Measurements from ENCODE around the gene EPHA6. TPM values are rescaled to one million over a fixed set of nuclear protein-coding genes. Genes with fewer than 3 reads are reported as not detected.

EPHA6 gene
- total RNA-seq, 1 experiment from 2014 or later, result 1.2 TPM

DNA sequence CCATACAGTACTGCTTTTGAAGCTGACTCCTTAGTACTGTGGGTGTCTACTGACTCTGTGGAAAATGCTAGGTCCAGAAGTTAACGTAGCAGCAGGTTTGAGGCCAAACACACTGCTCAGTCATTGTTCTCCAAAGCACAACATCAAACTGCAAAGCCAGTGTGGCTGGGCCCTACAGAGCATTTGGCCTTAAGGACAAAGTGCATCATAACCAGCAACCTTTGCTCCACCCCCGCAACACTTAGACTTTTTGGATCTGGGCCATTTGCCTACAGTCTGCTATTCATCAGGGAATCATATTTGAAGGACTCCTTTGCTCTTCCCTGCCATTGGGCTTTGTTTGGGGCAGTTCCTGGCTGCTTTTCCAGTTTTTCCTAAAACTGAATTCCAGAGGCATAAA, 907.1 kb downstream of the EPHA6 start:
- BruUV-seq (replicated peaks), result no TSS peak
- POLR2A ChIA-PET (ENCODE audit: unreplicated experiment), result no interaction called here
- CTCF ChIA-PET, result no interaction called here

DNA sequence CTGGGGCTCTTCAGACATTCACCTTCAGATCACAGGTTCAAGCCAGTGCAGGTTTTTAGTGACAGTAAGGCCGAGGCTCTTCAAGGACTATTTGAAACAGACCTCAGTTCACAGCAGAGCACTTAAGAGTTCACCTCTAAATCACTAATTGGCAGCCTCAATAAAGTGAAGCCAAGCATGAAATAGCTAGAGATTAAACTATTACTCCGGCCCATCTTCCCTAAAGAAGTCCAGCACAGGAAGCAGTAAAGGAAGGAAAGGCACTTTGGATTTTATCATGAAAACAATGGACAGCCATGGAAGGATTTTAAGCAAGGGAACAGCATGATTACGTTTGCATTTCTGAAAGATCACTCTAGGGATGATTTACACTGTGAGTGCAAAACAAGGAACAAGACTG, 922.5 kb downstream of the EPHA6 start:
- DNase-seq, result no peak
- Histone ChIP-seq H2AFZ (0 out of 2 replicates have a peak overlapping the region, but pooled peaks have one; percentile 37), H3K9me2 (ENCODE audit: insufficient read depth) (no peaks in the 10 kb centered on the region), H3F3A (ENCODE audit: insufficient read depth, low read depth) (no peaks in the 10 kb centered on the region), H3K36me3 (ENCODE audit: low read depth) (no peaks in the 10 kb centered on the region), H3K27ac (no peak overlapping the region), H3K27me3 (ENCODE audit: insufficient read depth, low read depth) (no peaks in the 10 kb centered on the region), H3K9me3 (ENCODE audit: insufficient read depth, low read depth) (no peaks in the 10 kb centered on the region), H3K4me1 (replicated peaks; ENCODE audit: insufficient read depth) (no peaks in the 10 kb centered on the region), H3K4me3 (no peak overlapping the region), H4K20me1 (ENCODE audit: insufficient read depth) (no peaks in the 10 kb centered on the region), H3K4me2 (no peak overlapping the region), H3K79me2 (ENCODE audit: low read depth) (no peaks in the 10 kb centered on the region)
- ChIA-PET POLR2A (ENCODE audit: unreplicated experiment) (no interaction called here), CTCF (no interaction called here)
- intact Hi-C loops (cut with micrococcal nuclease; ENCODE audit: unreplicated experiment), result no loop called here
- TF ChIP-seq, protein P1, sequence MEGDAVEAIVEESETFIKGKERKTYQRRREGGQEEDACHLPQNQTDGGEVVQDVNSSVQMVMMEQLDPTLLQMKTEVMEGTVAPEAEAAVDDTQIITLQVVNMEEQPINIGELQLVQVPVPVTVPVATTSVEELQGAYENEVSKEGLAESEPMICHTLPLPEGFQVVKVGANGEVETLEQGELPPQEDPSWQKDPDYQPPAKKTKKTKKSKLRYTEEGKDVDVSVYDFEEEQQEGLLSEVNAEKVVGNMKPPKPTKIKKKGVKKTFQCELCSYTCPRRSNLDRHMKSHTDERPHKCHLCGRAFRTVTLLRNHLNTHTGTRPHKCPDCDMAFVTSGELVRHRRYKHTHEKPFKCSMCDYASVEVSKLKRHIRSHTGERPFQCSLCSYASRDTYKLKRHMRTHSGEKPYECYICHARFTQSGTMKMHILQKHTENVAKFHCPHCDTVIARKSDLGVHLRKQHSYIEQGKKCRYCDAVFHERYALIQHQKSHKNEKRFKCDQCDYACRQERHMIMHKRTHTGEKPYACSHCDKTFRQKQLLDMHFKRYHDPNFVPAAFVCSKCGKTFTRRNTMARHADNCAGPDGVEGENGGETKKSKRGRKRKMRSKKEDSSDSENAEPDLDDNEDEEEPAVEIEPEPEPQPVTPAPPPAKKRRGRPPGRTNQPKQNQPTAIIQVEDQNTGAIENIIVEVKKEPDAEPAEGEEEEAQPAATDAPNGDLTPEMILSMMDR (conservative IDR thresholded peaks at IDR 0.05), result no peak
- no peak for TF ChIP-seq EZH2 (IDR thresholded peaks at IDR 0.05; ENCODE audit: low read depth)
- BruUV-seq (replicated peaks), result no TSS peak

More for the DNA sequence above, 907.1 kb downstream of the EPHA6 start:
- no peak overlapping the region for H3K4me3 ChIP-seq
- no peaks in the 10 kb centered on the region for H3K4me1 ChIP-seq (replicated peaks; ENCODE audit: insufficient read depth)
- TF ChIP-seq EZH2 (IDR thresholded peaks at IDR 0.05; ENCODE audit: low read depth), result no peak
- TF ChIP-seq, protein P1 (conservative IDR thresholded peaks at IDR 0.05), result no peak
- no peak overlapping the region for H3K27ac ChIP-seq
- H3K27me3 ChIP-seq (ENCODE audit: insufficient read depth, low read depth), result no peaks in the 10 kb centered on the region
- no peaks in the 10 kb centered on the region for H3K9me3 ChIP-seq (ENCODE audit: insufficient read depth, low read depth)
- no peaks in the 10 kb centered on the region for H4K20me1 ChIP-seq (ENCODE audit: insufficient read depth)
- H3K9me2 ChIP-seq (ENCODE audit: insufficient read depth), result no peaks in the 10 kb centered on the region
- no peaks in the 10 kb centered on the region for H3K79me2 ChIP-seq (ENCODE audit: low read depth)
- no peak for DNase-seq
- no peaks in the 10 kb centered on the region for H3F3A ChIP-seq (ENCODE audit: insufficient read depth, low read depth)
- no peak overlapping the region for H3K4me2 ChIP-seq
- intact Hi-C loops (cut with micrococcal nuclease; ENCODE audit: unreplicated experiment), result no loop called here
- no peaks in the 10 kb centered on the region for H3K36me3 ChIP-seq (ENCODE audit: low read depth)
- H2AFZ ChIP-seq, result no peak overlapping the region

DNA sequence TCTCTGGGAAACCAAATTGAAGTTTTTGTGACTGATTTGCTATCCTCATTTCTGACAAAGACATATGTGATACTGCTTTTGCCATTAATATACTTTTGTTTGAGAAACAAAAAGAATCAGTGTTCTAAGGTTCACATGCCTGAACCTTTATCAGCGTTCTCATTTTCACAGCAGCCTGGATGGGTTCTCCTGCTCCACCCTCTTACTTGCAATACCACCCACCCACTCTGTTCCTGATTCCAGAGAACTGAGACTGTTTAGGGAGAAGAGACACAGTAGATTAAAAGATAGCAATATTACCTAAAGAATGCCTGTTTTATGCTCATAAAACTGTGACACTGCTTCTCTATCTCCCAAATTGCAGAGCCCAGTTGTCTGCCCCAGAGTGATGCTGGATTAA, 924.4 kb downstream of the EPHA6 start:
- H3F3A ChIP-seq (ENCODE audit: insufficient read depth, low read depth), result no peaks in the 10 kb centered on the region
- H3K36me3 ChIP-seq (ENCODE audit: low read depth), result no peaks in the 10 kb centered on the region
- CTCF ChIA-PET, result no interaction called here
- H3K27me3 ChIP-seq (ENCODE audit: insufficient read depth, low read depth), result no peaks in the 10 kb centered on the region
- intact Hi-C loops (cut with micrococcal nuclease; ENCODE audit: unreplicated experiment), result no loop called here
- no peak overlapping the region for H3K27ac ChIP-seq
- H3K4me3 ChIP-seq, result no peak overlapping the region
- DNase-seq, result no peak
- POLR2A ChIA-PET (ENCODE audit: unreplicated experiment), result no interaction called here
- BruUV-seq (replicated peaks), result no TSS peak
- H2AFZ ChIP-seq, result no peak overlapping the region
- no peaks in the 10 kb centered on the region for H3K79me2 ChIP-seq (ENCODE audit: low read depth)
- H4K20me1 ChIP-seq (ENCODE audit: insufficient read depth), result no peaks in the 10 kb centered on the region
- no peaks in the 10 kb centered on the region for H3K9me3 ChIP-seq (ENCODE audit: insufficient read depth, low read depth)
- TF ChIP-seq EZH2 (IDR thresholded peaks at IDR 0.05; ENCODE audit: low read depth), result no peak
- TF ChIP-seq, protein P1 (conservative IDR thresholded peaks at IDR 0.05), result no peak
- H3K4me1 ChIP-seq (replicated peaks; ENCODE audit: insufficient read depth), result no peaks in the 10 kb centered on the region
- H3K4me2 ChIP-seq, result no peak overlapping the region
- no peaks in the 10 kb centered on the region for H3K9me2 ChIP-seq (ENCODE audit: insufficient read depth)
